Esophagus squamous epithelium (tissue), 5 donors: ENCODE results near the gene AGMO. TPM values are rescaled to one million over a fixed set of nuclear protein-coding genes. Genes with fewer than 3 reads are reported as not detected.

Source experiments
- DNase-seq: peaks from one replicate; lab custom pipeline; 2025; lab: John Stamatoyannopoulos, UW
- H3K27ac ChIP-seq, 4 donors: fragments of 200-600 bp; sonication (generic); one replicate each; pipeline ENCODE4 v1.5.1; 2016 to 2019; ENCODE audit warnings: mild to moderate bottlenecking in 1 of 4
- H3K27me3 ChIP-seq, 4 donors: fragments of 200-600 bp; sonication (generic); 1 replicate in 3 of 4; 2 replicates in 1 of 4; pipeline versions ENCODE4 v1.5.1 to v1.6.0; 2017 to 2021; ENCODE audit warnings: antibody characterized with exemption in 1 of 4
- H3K36me3 ChIP-seq, 3 donors: fragments of 200-600 bp; sonication (generic); one replicate each; pipeline ENCODE4 v1.5.1; 2016 to 2019
- H3K4me1 ChIP-seq, 3 donors: fragments of 200-600 bp; sonication (generic); one replicate each; pipeline ENCODE4 v1.5.1; 2017 to 2019
- H3K4me3 ChIP-seq, 4 donors: fragments of 200-600 bp; sonication (generic); 1 replicate in 3 of 4; 2 replicates in 1 of 4; pipeline ENCODE4 v1.5.1; 2016 to 2019; ENCODE audit warnings: mild to moderate bottlenecking in 2 of 4, moderate library complexity in 1 of 4
- H3K9me3 ChIP-seq, 3 donors: fragments of 200-600 bp; sonication (generic); one replicate each; pipeline ENCODE4 v1.5.1; 2016 to 2019
- CTCF ChIP-seq, 6 experiments: fragments of 450-650 bp in 4 of 6; fragments of 200-600 bp in 2 of 6; sonication (generic) in 2 of 6; IDR thresholded peaks; one replicate each; pipeline ENCODE4 v1.5.1; 2016 to 2019; ENCODE audit warnings: antibody characterized with exemption in 6 of 6, mild to moderate bottlenecking in 4 of 6, moderate library complexity in 4 of 6
- POLR2A ChIP-seq, 4 donors: fragments of 450-650 bp; IDR thresholded peaks; one replicate each; pipeline ENCODE4 v1.6.1; 2017; ENCODE audit warnings: antibody characterized with exemption in 4 of 4, mild to moderate bottlenecking in 4 of 4, moderate library complexity in 3 of 4
- WGBS, 2 donors: methylation state at CpG; one replicate each; pipeline ENCODE4 v1.1.5; 2018; 5-methylcytosine and 5-hydroxymethylcytosine counted together
- intact Hi-C: fragments of 100-400 bp; cut with DNase I; formaldehyde crosslinking; loops from one replicate; pipeline ENCODE4 v1.15.0; 2022
- total RNA-seq, 4 donors: library from RNA; depleted of rRNA; stranded (reverse); fragments of >200 nt; gene quantifications; one replicate each; pipeline ENCODE4 v1.1.0, GENCODE V29; 2016
- donor health status: DM: yes; HTN: yes; CAD: no.

Gene AGMO
- total RNA-seq, 4 donors from 2014 or later: 0.38 to 0.53 TPM; not detected in 2

GRCh38 chr7:15368653-15369052 is 193.2 kb downstream of the AGMO start:
- 50 to 69% methylated on average over 1 of the region's 1 CpG for WGBS, 2 donors
- Histone ChIP-seq H3K9me3 (no peaks in the 10 kb centered on the region), H3K4me1 (no peaks in the 10 kb centered on the region), H3K27me3 (no peaks in the 10 kb centered on the region), H3K36me3 (no peaks in the 10 kb centered on the region), H3K4me3 (no peak overlapping the region), H3K27ac (no peak overlapping the region)
- DNase-seq: no peak
- no peak for TF ChIP-seq CTCF (IDR thresholded peaks at IDR 0.05)
- TF ChIP-seq POLR2A (IDR thresholded peaks at IDR 0.05): no peak
- intact Hi-C loops: no loop called here

DNA sequence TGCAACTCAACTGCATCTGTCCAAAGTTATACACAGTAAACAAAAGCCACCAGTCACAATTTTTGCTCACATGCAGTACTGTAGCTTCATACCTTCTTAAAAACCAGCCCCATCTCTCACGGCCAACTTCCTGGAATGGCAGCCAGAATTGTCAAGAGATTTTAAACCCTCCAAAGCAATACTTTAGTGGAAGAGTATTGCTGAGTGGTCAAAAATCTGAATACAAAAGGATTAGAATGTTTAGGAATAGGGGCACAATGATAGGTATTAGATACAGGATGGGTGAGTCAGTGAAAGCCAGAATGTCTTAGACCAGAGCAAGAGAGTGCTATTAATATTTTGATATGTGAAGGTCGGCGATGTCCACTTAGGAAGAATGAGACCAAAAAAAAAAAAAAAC is 193.9 kb downstream of the AGMO start:
- no peaks in the 10 kb centered on the region for H3K9me3 ChIP-seq
- H3K4me1 ChIP-seq: no peaks in the 10 kb centered on the region
- no peaks in the 10 kb centered on the region for H3K27me3 ChIP-seq
- no peak overlapping the region for H3K4me3 ChIP-seq
- no peaks in the 10 kb centered on the region for H3K36me3 ChIP-seq
- no peak overlapping the region for H3K27ac ChIP-seq
- no peak for TF ChIP-seq POLR2A (IDR thresholded peaks at IDR 0.05)
- no peak for TF ChIP-seq CTCF (IDR thresholded peaks at IDR 0.05)
- WGBS, 2 donors: 79 to 80% methylated on average over 3 of the region's 3 CpGs
- no peak for DNase-seq
- intact Hi-C loops: no loop called here

GRCh38 chr7:15358112-15358511 is 203.7 kb downstream of the AGMO start:
- no peaks in the 10 kb centered on the region for H3K9me3 ChIP-seq
- intact Hi-C loops: no loop called here
- no peaks in the 10 kb centered on the region for H3K27me3 ChIP-seq
- no peaks in the 10 kb centered on the region for H3K4me1 ChIP-seq
- H3K27ac ChIP-seq: no peak overlapping the region
- TF ChIP-seq POLR2A (IDR thresholded peaks at IDR 0.05): no peak
- TF ChIP-seq CTCF (IDR thresholded peaks at IDR 0.05): no peak
- WGBS, 2 donors: 73 to 78% methylated on average over 5 of the region's 5 CpGs
- no peak overlapping the region for H3K4me3 ChIP-seq
- no peaks in the 10 kb centered on the region for H3K36me3 ChIP-seq
- no peak for DNase-seq

DNA sequence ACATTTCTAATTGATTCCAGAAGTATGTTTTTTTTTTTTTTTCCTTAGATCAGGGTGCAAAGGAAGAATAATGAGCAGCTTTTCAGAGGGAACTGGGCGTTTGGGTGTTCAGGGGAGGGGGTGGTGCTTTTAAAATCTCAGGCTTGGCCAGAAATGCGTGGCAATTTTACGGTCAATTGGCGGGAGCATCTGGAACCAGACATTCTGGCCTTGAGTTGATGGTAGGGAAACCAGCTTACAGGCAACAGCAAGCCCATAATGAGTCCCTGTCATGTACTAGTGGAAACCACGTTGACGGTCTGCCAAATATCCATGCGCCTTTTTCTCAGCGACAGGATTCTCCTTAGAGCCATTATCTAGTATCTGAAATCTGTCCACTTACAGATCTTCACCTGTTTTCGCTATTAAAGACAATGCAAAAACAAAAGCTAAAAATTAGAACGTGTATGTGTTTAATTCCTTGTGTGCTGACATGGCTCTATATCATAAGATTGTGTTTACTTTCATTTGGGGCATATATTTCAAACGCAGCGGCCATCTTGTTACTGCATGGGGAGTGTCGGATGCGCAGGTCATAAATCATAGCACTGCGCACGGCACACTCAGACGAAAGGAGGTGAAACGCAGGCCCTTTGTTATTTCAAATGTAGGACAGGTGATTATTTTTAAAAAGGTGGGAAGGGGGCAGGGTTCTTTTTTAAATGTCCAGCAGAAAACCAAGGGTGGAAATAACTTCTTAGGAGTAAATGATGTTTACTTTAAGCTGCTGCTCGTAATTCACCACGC is 209.2 kb downstream of the AGMO start:
- no peak for TF ChIP-seq CTCF (IDR thresholded peaks at IDR 0.05)
- no peak for TF ChIP-seq POLR2A (IDR thresholded peaks at IDR 0.05)
- DNase-seq: no peak
- Histone ChIP-seq H3K4me3 (peak overlapping the region in 3 of 4 donors; percentile 30 to 48 (median 34)), H3K27ac (no peak overlapping the region), H3K9me3 (no peaks in the 10 kb centered on the region), H3K36me3 (no peaks in the 10 kb centered on the region), H3K27me3 (no peaks in the 10 kb centered on the region), H3K4me1 (no peaks in the 10 kb centered on the region)
- intact Hi-C loops: no loop called here
- 34 to 54% methylated on average over 20 of the region's 20 CpGs for WGBS, 2 donors

DNA sequence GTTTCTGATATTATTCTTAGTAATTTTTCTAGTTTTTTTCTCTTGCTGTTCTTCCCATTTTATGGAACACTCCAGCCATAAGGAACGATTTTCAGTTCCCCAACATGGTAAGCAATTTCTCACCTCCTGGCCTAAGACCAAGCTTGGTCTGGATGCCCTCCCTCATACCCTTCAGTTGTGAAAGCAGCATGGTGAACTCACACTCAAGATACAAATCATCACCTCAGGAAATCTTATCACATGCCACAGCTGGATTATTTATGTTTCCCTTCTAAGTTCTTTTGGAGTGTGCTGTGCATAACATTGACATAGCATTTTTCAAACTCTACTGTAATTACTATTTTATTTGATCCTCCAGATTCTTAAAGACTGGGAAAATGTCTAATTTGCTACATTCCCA is 216.6 kb downstream of the AGMO start:
- Histone ChIP-seq H3K9me3 (no peaks in the 10 kb centered on the region), H3K4me1 (no peaks in the 10 kb centered on the region), H3K4me3 (no peak overlapping the region), H3K27ac (no peak overlapping the region), H3K27me3 (no peaks in the 10 kb centered on the region), H3K36me3 (no peaks in the 10 kb centered on the region)
- 16 to 22% methylated on average over 1 of the region's 1 CpG for WGBS, 2 donors
- DNase-seq: no peak
- intact Hi-C loops: no loop called here
- TF ChIP-seq CTCF (IDR thresholded peaks at IDR 0.05) (no peak), POLR2A (IDR thresholded peaks at IDR 0.05) (no peak)
